Measurements from ENCODE around the gene SFXN3.

Gene SFXN3

GRCh38 chr10:101066146-101066895 lies 35.3 kb downstream of the SFXN3 start:
- peak overlapping the region; percentile 49 for H3K4me3 ChIP-seq (ENCODE audit: low read depth, low read length)
- in situ Hi-C loops (cut with HindIII; ENCODE audit: low sequenced_read_pairs): no loop called here
- peak; percentile 49 for TF ChIP-seq CTCF (IDR thresholded peaks at IDR 0.05; ENCODE audit: low read depth, low read length, missing control alignments)
- DNase-seq (ENCODE audit: low read depth): no peak

DNA sequence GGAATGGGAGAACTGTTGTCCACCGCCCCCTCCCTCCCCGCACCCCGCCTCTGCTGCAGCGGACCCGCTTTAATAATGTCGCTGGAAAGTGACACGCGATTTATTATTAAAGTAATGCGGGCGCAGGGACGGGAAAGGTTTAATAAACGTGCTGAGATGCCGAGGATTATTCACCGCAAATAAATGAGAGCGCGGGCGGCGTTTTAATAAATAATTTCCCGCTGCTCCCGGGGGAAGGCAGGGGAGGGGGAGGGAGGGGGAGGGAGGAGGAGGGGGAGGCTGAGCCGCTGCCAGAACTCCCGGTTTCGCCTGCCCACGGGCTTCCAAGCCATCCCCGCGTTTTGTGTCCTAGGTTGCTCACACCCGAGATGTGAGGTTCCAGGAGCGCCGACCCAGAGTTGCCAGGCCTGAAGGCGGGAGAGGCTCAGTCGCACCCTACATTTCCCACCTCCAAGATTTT lies 35.9 kb downstream of the SFXN3 start:
- in situ Hi-C loops (cut with HindIII; ENCODE audit: low sequenced_read_pairs): no loop called here
- TF ChIP-seq CTCF (IDR thresholded peaks at IDR 0.05; ENCODE audit: low read depth, low read length, missing control alignments): no peak
- H3K4me3 ChIP-seq (ENCODE audit: low read depth, low read length): peak overlapping the region; percentile 49
- DNase-seq (ENCODE audit: low read depth): no peak

- in situ Hi-C loops (cut with HindIII; ENCODE audit: low sequenced_read_pairs): no loop called here
- peak; percentile 62 for DNase-seq (ENCODE audit: low read depth)
- H3K4me3 ChIP-seq (ENCODE audit: low read depth, low read length): peak overlapping the region; percentile 49
- peak; percentile 90 for TF ChIP-seq CTCF (IDR thresholded peaks at IDR 0.05; ENCODE audit: low read depth, low read length, missing control alignments)
These were observed 36.5 kb downstream of the SFXN3 start for GRCh38 chr10:101067356-101068083.

DNA sequence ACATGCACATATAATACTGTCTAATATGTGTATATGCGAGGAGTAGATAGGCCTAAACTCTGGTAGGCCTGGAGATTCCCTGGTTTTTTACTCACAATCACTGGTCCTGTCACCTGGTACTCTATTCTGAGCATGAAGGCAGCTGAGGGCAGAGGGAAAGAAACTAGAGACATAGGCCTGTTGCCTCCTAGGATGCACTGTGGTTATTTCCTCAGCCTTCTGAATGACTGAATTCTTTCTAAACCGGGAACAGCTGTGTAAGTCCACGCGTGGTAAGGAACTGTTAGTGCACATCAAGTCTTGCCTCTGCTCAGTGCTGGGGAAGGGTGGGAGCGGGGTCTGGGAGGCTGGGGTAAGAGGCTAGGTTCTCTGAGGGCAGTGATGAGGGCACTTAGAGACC lies 38.4 kb downstream of the SFXN3 start:
- H3K4me3 ChIP-seq (ENCODE audit: low read depth, low read length): no peak overlapping the region
- no peak for TF ChIP-seq CTCF (IDR thresholded peaks at IDR 0.05; ENCODE audit: low read depth, low read length, missing control alignments)
- in situ Hi-C loops (cut with HindIII; ENCODE audit: low sequenced_read_pairs): no loop called here
- no peak for DNase-seq (ENCODE audit: low read depth)

DNA sequence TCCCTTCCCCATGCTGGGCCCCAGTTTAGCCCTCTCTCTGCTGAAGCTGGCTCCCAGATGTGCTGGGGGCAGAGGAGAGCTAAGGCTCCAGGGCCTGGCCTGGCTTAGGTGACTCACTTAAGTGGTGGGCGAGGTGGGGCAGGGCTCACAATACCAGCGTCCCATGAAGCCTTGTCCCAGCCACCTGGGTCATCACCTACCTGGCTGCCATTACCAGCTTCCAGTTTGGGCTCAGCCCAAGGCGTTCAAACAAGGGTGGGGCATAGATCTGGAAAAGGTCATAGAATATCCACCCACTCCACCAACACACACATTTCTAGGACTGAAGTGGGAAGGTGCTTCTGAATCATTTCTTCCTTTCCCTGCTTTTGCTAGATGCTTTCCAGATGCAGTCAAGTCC lies 39.1 kb downstream of the SFXN3 start:
- no peak for DNase-seq (ENCODE audit: low read depth)
- no peak overlapping the region for H3K4me3 ChIP-seq (ENCODE audit: low read depth, low read length)
- no peak for TF ChIP-seq CTCF (IDR thresholded peaks at IDR 0.05; ENCODE audit: low read depth, low read length, missing control alignments)
- in situ Hi-C loops (cut with HindIII; ENCODE audit: low sequenced_read_pairs): no loop called here

DNA sequence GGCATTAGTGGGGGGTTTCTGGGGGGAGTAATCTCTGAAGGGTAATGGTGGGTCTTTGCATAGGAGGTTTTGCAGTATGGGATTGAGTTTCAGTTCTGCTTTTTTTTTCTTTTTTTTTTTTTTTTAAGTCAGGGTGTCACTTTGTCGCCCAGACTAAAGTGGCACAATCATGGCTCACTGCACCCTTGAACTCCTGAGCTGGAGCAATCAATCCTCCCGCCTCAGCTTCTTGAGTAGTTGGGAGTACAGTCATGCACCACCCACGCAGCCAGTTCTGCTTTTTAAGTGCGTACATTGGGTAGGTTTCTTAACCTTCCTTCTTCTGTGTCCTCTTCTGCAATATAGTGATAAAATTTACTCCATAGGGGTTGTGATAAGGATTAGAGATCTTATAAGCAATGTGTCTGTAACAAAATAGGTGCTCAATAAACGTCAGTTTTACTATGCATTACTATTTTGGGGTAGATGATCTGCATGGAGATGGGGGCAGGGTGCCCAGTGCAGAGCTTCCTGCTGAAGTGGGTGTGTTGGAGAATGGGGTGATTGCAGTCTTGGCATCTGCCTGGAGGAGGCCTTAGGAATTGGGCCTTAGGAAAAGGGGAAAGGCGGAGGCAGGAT lies 40.3 kb downstream of the SFXN3 start:
- no peak for TF ChIP-seq CTCF (IDR thresholded peaks at IDR 0.05; ENCODE audit: low read depth, low read length, missing control alignments)
- H3K4me3 ChIP-seq (ENCODE audit: low read depth, low read length): no peak overlapping the region
- in situ Hi-C loops (cut with HindIII; ENCODE audit: low sequenced_read_pairs): no loop called here
- DNase-seq (ENCODE audit: low read depth): no peak

Data from astrocyte of the cerebellum (primary cell).